Pancreas (tissue), 10 donors: ENCODE measurements around the gene PLXDC2. TPM values are rescaled to one million over a fixed set of nuclear protein-coding genes. Genes with fewer than 3 reads are reported as not detected.

ENCODE experiments used
- ATAC-seq, 4 donors: fragments of 200-7000 bp; cut with Tn5 transposase; one replicate each; pipeline versions ENCODE4 v1.8.0 to v1.9.1; 2020; ENCODE audit warnings: mild to moderate bottlenecking in 4 of 4, moderate library complexity in 4 of 4
- DNase-seq, 6 donors: peaks; one replicate each; pipeline ENCODE4 v3.0.0-alpha.2; 2020
- FAIRE-seq: peaks from 2 replicates; lab custom pipeline; 2012; peaks lifted over from hg19 to GRCh38; lab: Jason Lieb, UNC
- H3K27ac ChIP-seq, 4 donors: fragments of 200-600 bp; sonication (generic); 1 replicate in 3 of 4; 2 replicates in 1 of 4; pipeline versions ENCODE4 v1.5.0 to v1.8.0; 2020
- H3K27me3 ChIP-seq, 4 donors: fragments of 200-600 bp; one replicate each; pipeline ENCODE4 v1.8.0; 2021
- H3K36me3 ChIP-seq, 3 donors: fragments of 200-600 bp; sonication (generic) in 1 of 3; one replicate each; pipeline versions ENCODE4 v1.5.0 to v1.8.0; 2020 to 2021
- H3K4me1 ChIP-seq, 3 donors: fragments of 200-600 bp; one replicate each; pipeline ENCODE4 v1.8.0; 2021
- H3K4me3 ChIP-seq, 4 donors: fragments of 200-600 bp; sonication (generic) in 2 of 4; one replicate each; pipeline versions ENCODE4 v1.5.0 to v1.8.0; 2020 to 2021
- H3K9me3 ChIP-seq, 4 donors: fragments of 200-600 bp; one replicate each; pipeline ENCODE4 v1.8.0; 2021
- CTCF ChIP-seq, 4 donors: fragments of 200-600 bp; sonication (generic) in 3 of 4; IDR thresholded peaks; one replicate each; pipeline versions ENCODE4 v1.5.0 to v1.8.0; 2021; ENCODE audit warnings: antibody characterized with exemption in 4 of 4
- WGBS, 2 donors: extraction: QIAGEN DNeasy Blood & Tissue Kit; methylation state at CpG; one replicate each; pipeline ENCODE4 v1.1.7; 2013; 5-methylcytosine and 5-hydroxymethylcytosine counted together
- intact Hi-C, 3 donors: fragments of 100-400 bp; cut with DNase I; formaldehyde crosslinking; loops; one replicate each; pipeline versions ENCODE4 v1.11.1 to v1.14.2; 2022
- polyA plus RNA-seq, 2 donors: library from polyadenylated mRNA; stranded (reverse); fragments of 200-250 nt; gene quantifications; one replicate each; pipeline ENCODE4 v1.2.3, GENCODE V29; 2013
- total RNA-seq, 6 donors: library from RNA; stranded (reverse); fragmentation: NEBNext Ultra II Directional in 4 of 6; extraction: Animal tissue kit (Norgen Biotek cat#: 25700) in 4 of 6; gene quantifications; one replicate each; pipeline versions ENCODE4 v1.2.1 to v1.2.4, GENCODE V29; 2021 to 2023
- donor health status: healthy with polysubstance abuse.
- donor health status: DM: no; HTN: no; CAD: no; lungs with moderate emphysema.
- donor health status: DM: no; HTN: no; CAD: no.
- donor health status: control.
- donor health status: control.
- donor health status: Bipolar disorder and iron deficiency.
- donor health status: DM: yes; HTN: yes; CAD: no.
- donor health status: DM: no; HTN: no; CAD: no.
- donor health status: DM: no; HTN: no; CAD: no.
- donor health status: DM: yes; HTN: yes; CAD: no.

Gene PLXDC2
- total and polyA plus RNA-seq, 8 donors = 1.5 to 48.5 (median 4.3) TPM

GRCh38 chr10:20013991-20014750 is 197.9 kb downstream of the PLXDC2 start:
- Histone ChIP-seq H3K9me3 (no peaks in the 10 kb centered on the region), H3K36me3 (no peaks in the 10 kb centered on the region), H3K4me3 (no peak overlapping the region), H3K27me3 (no peaks in the 10 kb centered on the region), H3K4me1 (no peaks in the 10 kb centered on the region), H3K27ac (no peak overlapping the region)
- DNase-seq = no peak
- ATAC-seq = no peak
- intact Hi-C loops = no loop called here
- WGBS, 2 donors = 74 to 77% methylated on average over 2 of the region's 2 CpGs
- FAIRE-seq = no peak
- no peak for TF ChIP-seq CTCF (IDR thresholded peaks at IDR 0.05)

- ATAC-seq (no peak), FAIRE-seq (no peak), DNase-seq (no peak)
- H3K27ac ChIP-seq = no peak overlapping the region
- no peak for TF ChIP-seq CTCF (IDR thresholded peaks at IDR 0.05)
- no peaks in the 10 kb centered on the region for H3K36me3 ChIP-seq
- 76 to 82% methylated on average over 2 of the region's 2 CpGs for WGBS, 2 donors
- H3K4me3 ChIP-seq = no peak overlapping the region
- intact Hi-C loops = no loop called here
- no peaks in the 10 kb centered on the region for H3K4me1 ChIP-seq
- H3K27me3 ChIP-seq = no peaks in the 10 kb centered on the region
- no peaks in the 10 kb centered on the region for H3K9me3 ChIP-seq
These were observed 201.7 kb downstream of the PLXDC2 start for GRCh38 chr10:20017961-20018360.

GRCh38 chr10:20020677-20021076 is 204.4 kb downstream of the PLXDC2 start:
- no peak overlapping the region for H3K4me3 ChIP-seq
- H3K4me1 ChIP-seq = no peaks in the 10 kb centered on the region
- H3K9me3 ChIP-seq = no peaks in the 10 kb centered on the region
- no peak for FAIRE-seq
- intact Hi-C loops = no loop called here
- H3K27ac ChIP-seq = no peak overlapping the region
- no peak for ATAC-seq
- no peaks in the 10 kb centered on the region for H3K36me3 ChIP-seq
- no peak for DNase-seq
- no peak for TF ChIP-seq CTCF (IDR thresholded peaks at IDR 0.05)
- 38 to 39% methylated on average over 1 of the region's 1 CpG for WGBS, 2 donors
- H3K27me3 ChIP-seq = no peaks in the 10 kb centered on the region

- no peaks in the 10 kb centered on the region for H3K9me3 ChIP-seq
- intact Hi-C loops = no loop called here
- H3K4me1 ChIP-seq = no peaks in the 10 kb centered on the region
- 52 to 76% methylated on average over 3 of the region's 3 CpGs for WGBS, 2 donors
- no peak overlapping the region for H3K27ac ChIP-seq
- H3K4me3 ChIP-seq = no peak overlapping the region
- TF ChIP-seq CTCF (IDR thresholded peaks at IDR 0.05) = no peak
- no peaks in the 10 kb centered on the region for H3K27me3 ChIP-seq
- H3K36me3 ChIP-seq = no peaks in the 10 kb centered on the region
- DNase-seq = no peak
- no peak for FAIRE-seq
- no peak for ATAC-seq
These were observed 213.3 kb downstream of the PLXDC2 start for GRCh38 chr10:20029523-20029922.

- 67 to 76% methylated on average over 4 of the region's 4 CpGs for WGBS, 2 donors
- no peaks in the 10 kb centered on the region for H3K27me3 ChIP-seq
- ATAC-seq = no peak
These were observed 217.2 kb downstream of the PLXDC2 start for GRCh38 chr10:20033476-20033875.

More at GRCh38 chr10:20033476-20033875, 217.2 kb downstream of the PLXDC2 start:
- no peak for TF ChIP-seq CTCF (IDR thresholded peaks at IDR 0.05)
- H3K27ac ChIP-seq = no peak overlapping the region
- no peaks in the 10 kb centered on the region for H3K36me3 ChIP-seq
- DNase-seq = no peak
- no peak for FAIRE-seq
- no peak overlapping the region for H3K4me3 ChIP-seq
- intact Hi-C loops = no loop called here
- no peaks in the 10 kb centered on the region for H3K4me1 ChIP-seq
- H3K9me3 ChIP-seq = no peaks in the 10 kb centered on the region
